ENCODE data around the gene GHDC. TPM values are rescaled to one million over a fixed set of nuclear protein-coding genes. Genes with fewer than 3 reads are reported as not detected.

The GHDC gene
- total and polyA plus RNA-seq, 2 of the 8 experiments (the other 6 are each of a cell fraction or from before 2014, with no cell fraction given): 7.4 to 8.1 TPM

GRCh38 chr17:42240201-42240600 is 45.9 kb upstream of the GHDC start:
- no peak for FAIRE-seq
- H2AK5ac ChIP-seq (ENCODE audit: low read depth, low read length): no peak overlapping the region
- no peak overlapping the region for H3K4ac ChIP-seq (replicated peaks; ENCODE audit: insufficient read length, low read depth, low read length)
- no peak overlapping the region for H2BK120ac ChIP-seq (replicated peaks; ENCODE audit: low read depth, low read length)
- H3K27ac ChIP-seq (ENCODE audit: low read depth, low read length): no peak overlapping the region
- peaks cover 1% of the 10 kb centered on the region; the same call in 1 of the 2 replicates for H3K23me2 ChIP-seq (ENCODE audit: low read depth, low read length)
- no peak overlapping the region for H2BK15ac ChIP-seq (ENCODE audit: low read length)
- ChIA-PET CTCF (ENCODE audit: partially characterized antibody) (interaction anchor here (1.1 to 7.8 kb wide), 2 partner anchors 17 to 162 kb away, joined by 4 to 56 read pairs; no protein-coding TSS in a partner anchor), POLR2A (ENCODE audit: partially characterized antibody) (no interaction called here)
- 92% methylated on average over 5 of the region's 5 CpGs; no CpG with 5 or more reads in 1 of the 2 experiments for WGBS, 2 experiments (ENCODE audit: extremely low coverage in 1 of 2, insufficient coverage in 1 of 2, insufficient read length in 1 of 2, insufficient replicate concordance in 2 of 2, low coverage in 1 of 2, low lambda C conversion rate in 2 of 2, missing lambda C conversion rate in 1 of 2)
- no peak overlapping the region for H4K91ac ChIP-seq (replicated peaks; ENCODE audit: insufficient read length, low read length)
- H2BK5ac ChIP-seq (ENCODE audit: low read depth, low read length): no peak overlapping the region
- H3K4me3 ChIP-seq (ENCODE audit: extremely low read depth in 1 of 4, insufficient read depth in 2 of 4, low read depth in 3 of 4, low read length in 4 of 4): no peak overlapping the region
- no peak for TF ChIP-seq EGR1 (IDR thresholded peaks at IDR 0.05; ENCODE audit: borderline replicate concordance, low read depth, low read length)
- TF ChIP-seq FOSL1 (IDR thresholded peaks at IDR 0.05; ENCODE audit: insufficient read depth, low read depth, low read length): no peak
- TF ChIP-seq TEAD4 (IDR thresholded peaks at IDR 0.05; ENCODE audit: low read depth, low read length): no peak
- TF ChIP-seq CREB1 (IDR thresholded peaks at IDR 0.05): no peak
- TF ChIP-seq SUZ12 (IDR thresholded peaks at IDR 0.05; ENCODE audit: low read length): no peak
- no peak for TF ChIP-seq RAD21 (IDR thresholded peaks at IDR 0.05 in 1 of 2, conservative IDR thresholded peaks at IDR 0.05 in 1 of 2; ENCODE audit: low read depth in 2 of 2, low read length in 2 of 2)
- TF ChIP-seq BRCA1 (IDR thresholded peaks at IDR 0.05; ENCODE audit: low read depth, low read length): no peak
- TF ChIP-seq RXRA (IDR thresholded peaks at IDR 0.05; ENCODE audit: insufficient read depth, low read depth, low read length): no peak
- H4K5ac ChIP-seq (ENCODE audit: insufficient read length, low read depth, low read length): no peak overlapping the region
- no peak overlapping the region for H4K8ac ChIP-seq (ENCODE audit: extremely low read depth, insufficient read depth, low read length)
- H3K36me3 ChIP-seq (ENCODE audit: control insufficient read depth in 2 of 4, insufficient read depth in 4 of 4, low read length in 3 of 4): no peaks in the 10 kb centered on the region
- H4K20me1 ChIP-seq (replicated peaks in 1 of 2; ENCODE audit: control insufficient read depth in 1 of 2, insufficient read depth in 2 of 2, low read length in 2 of 2): peaks cover 0 to 2% of the 10 kb centered on the region in 2 experiments
- H3K4me2 ChIP-seq (ENCODE audit: insufficient read depth in 1 of 2, low read depth in 2 of 2, low read length in 2 of 2): no peak overlapping the region
- no peak overlapping the region for H2BK12ac ChIP-seq (ENCODE audit: low read depth, low read length)
- peaks cover 4% of the 10 kb centered on the region; the same call in 1 of the 2 replicates for H3K79me1 ChIP-seq (ENCODE audit: low read depth, low read length)
- no peak overlapping the region for H3K18ac ChIP-seq (ENCODE audit: extremely low read depth, low read length)
- no peaks in the 10 kb centered on the region for H3K27me3 ChIP-seq (replicated peaks in 1 of 4; ENCODE audit: control insufficient read depth in 3 of 4, extremely low read depth in 1 of 4, insufficient read depth in 3 of 4, low read length in 3 of 4)
- H2AFZ ChIP-seq (ENCODE audit: low read length): no peak overlapping the region
- H3K23ac ChIP-seq (ENCODE audit: insufficient read length): no peak overlapping the region
- H3K4me1 ChIP-seq (replicated peaks in 1 of 4; ENCODE audit: control insufficient read depth in 3 of 4, insufficient read depth in 4 of 4, low read length in 3 of 4): no peaks in the 10 kb centered on the region; a peak in 1 of 7 replicates
- no peak overlapping the region for H3K56ac ChIP-seq (replicated peaks; ENCODE audit: insufficient read length, low read depth, low read length)
- DNase-seq (ENCODE audit: low read depth in 1 of 2, low spot score in 2 of 2): no peak
- H3K79me2 ChIP-seq (ENCODE audit: control insufficient read depth in 1 of 2, insufficient read depth in 2 of 2, low read length in 2 of 2): peaks cover 0 to 24% of the 10 kb centered on the region in 2 experiments; a peak in 2 of 4 replicates
- H3K9me3 ChIP-seq (ENCODE audit: insufficient read depth in 2 of 2, low read depth in 1 of 2, low read length in 1 of 2): no peaks in the 10 kb centered on the region
- no peak overlapping the region for H3K14ac ChIP-seq (ENCODE audit: insufficient read length)
- no peak overlapping the region for H2BK20ac ChIP-seq (ENCODE audit: low read length)
- H3K9ac ChIP-seq (replicated peaks in 1 of 4; ENCODE audit: extremely low read depth in 1 of 4, low read depth in 3 of 4, low read length in 3 of 4): no peak overlapping the region
